ENCODE results near the gene ACOT9.
A peak's percentile ranks its signal among the peaks of the same experiment; 100 is the strongest.

The ACOT9 gene

DNA sequence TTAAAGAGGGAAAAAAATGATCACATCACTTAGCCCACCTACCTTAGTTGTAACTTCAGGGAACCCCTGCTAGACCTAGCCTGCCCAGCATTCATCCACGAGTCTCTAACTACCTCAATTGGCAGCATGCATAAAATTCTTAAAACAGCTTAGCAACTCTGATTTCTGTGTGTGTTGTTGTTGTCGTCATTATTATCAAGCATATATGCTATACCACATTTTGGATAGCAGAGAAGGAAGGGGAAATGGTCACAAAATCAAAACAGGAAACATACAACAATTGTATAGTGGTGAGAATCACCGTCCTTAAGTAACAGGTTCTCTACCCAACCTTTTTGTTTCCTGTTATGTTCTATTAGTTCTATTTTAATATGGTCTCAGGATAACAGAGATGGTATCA, 2.7 kb upstream of the ACOT9 start:
- H3K27ac ChIP-seq: no peak overlapping the region
- TF ChIP-seq ZFX (IDR thresholded peaks at IDR 0.05): no peak
- TF ChIP-seq, protein P1, sequence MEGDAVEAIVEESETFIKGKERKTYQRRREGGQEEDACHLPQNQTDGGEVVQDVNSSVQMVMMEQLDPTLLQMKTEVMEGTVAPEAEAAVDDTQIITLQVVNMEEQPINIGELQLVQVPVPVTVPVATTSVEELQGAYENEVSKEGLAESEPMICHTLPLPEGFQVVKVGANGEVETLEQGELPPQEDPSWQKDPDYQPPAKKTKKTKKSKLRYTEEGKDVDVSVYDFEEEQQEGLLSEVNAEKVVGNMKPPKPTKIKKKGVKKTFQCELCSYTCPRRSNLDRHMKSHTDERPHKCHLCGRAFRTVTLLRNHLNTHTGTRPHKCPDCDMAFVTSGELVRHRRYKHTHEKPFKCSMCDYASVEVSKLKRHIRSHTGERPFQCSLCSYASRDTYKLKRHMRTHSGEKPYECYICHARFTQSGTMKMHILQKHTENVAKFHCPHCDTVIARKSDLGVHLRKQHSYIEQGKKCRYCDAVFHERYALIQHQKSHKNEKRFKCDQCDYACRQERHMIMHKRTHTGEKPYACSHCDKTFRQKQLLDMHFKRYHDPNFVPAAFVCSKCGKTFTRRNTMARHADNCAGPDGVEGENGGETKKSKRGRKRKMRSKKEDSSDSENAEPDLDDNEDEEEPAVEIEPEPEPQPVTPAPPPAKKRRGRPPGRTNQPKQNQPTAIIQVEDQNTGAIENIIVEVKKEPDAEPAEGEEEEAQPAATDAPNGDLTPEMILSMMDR (conservative IDR thresholded peaks at IDR 0.05): no peak

GRCh38 chrX:23743623-23743971, 521 bp upstream of the ACOT9 start:
- H3K27ac ChIP-seq: peak overlapping the region; percentile 86

- peak overlapping the region; percentile 86 for H3K27ac ChIP-seq
- TF ChIP-seq ZFX (IDR thresholded peaks at IDR 0.05): no peak
- TF ChIP-seq, protein P1 (conservative IDR thresholded peaks at IDR 0.05): no peak
These were observed 841 bp downstream of the ACOT9 start for GRCh38 chrX:23742174-23742696.

- H3K27ac ChIP-seq: no peak overlapping the region
- TF ChIP-seq, protein P1 (conservative IDR thresholded peaks at IDR 0.05): no peak
These were observed 5.7 kb downstream of the ACOT9 start for GRCh38 chrX:23737413-23737812.

DNA sequence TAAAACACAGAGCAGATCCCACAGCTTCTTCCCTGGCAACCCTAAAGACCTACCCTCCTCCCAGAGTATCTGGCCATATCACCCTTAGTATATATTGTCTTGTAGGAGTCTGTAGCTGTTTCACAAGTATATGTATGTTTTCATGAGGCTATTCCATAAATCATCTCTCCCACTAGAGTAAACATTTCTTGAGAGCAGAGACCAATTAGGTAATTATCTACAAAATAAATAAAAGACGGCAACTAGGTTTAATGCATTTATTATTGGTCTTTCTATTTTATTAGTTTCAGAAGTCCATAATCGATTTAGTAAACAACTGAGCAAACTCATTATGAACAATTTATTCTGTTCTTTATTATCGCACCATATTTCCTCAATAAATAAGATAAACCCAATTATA, 7.0 kb downstream of the ACOT9 start:
- no peak for TF ChIP-seq ZFX (IDR thresholded peaks at IDR 0.05)
- TF ChIP-seq, protein P1 (conservative IDR thresholded peaks at IDR 0.05): no peak
- peak overlapping the region; percentile 73 for H3K27ac ChIP-seq

DNA sequence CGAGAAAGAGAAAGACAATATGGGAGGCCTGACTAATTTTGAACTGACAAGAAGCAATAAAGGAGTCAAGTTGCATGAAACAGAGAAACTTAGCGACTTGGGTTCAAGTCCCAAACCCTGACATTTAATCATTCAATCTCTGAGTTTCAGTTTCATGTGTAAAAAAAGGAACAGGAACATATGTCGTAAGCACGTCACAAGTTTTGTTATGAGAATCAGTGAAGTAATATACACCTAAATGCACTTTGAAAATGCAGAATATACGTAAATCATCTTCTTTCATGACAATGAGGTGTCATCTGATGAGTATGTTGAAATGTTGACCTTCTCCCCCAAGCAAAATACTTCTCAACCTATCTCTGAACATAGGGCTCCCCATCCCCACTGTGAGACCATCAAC, 10.4 kb downstream of the ACOT9 start:
- TF ChIP-seq ZFX (IDR thresholded peaks at IDR 0.05): no peak
- TF ChIP-seq, protein P1 (conservative IDR thresholded peaks at IDR 0.05): no peak
- no peak overlapping the region for H3K27ac ChIP-seq

DNA sequence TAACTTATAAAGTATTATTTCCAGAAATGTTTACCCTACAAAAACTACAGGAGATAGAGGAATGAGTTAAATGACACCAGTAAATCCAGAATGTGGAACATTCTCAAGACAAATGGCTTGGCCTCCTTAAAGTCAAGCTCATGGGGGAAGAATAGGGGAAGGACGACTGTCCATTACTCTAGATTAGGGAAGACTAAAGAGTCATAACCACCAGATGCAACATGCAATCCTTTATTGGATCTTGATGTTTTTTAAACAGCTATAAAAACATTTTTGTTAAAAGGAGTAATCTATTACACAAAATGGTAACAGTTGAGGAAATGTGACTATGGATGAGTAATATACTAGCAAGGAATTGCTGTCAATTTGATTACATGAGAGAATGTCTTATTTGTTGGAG, 11.1 kb downstream of the ACOT9 start:
- TF ChIP-seq ZFX (IDR thresholded peaks at IDR 0.05): no peak
- TF ChIP-seq, protein P1 (conservative IDR thresholded peaks at IDR 0.05): no peak
- no peak overlapping the region for H3K27ac ChIP-seq

GRCh38 chrX:23729214-23729613, 13.9 kb downstream of the ACOT9 start:
- TF ChIP-seq, protein P1 (conservative IDR thresholded peaks at IDR 0.05): no peak
- no peak for TF ChIP-seq ZFX (IDR thresholded peaks at IDR 0.05)
- no peak overlapping the region for H3K27ac ChIP-seq

Data from C4-2B (cell line).